HG03108 (cell line): Measurements from ENCODE around the gene CTNND1.
"Not testable (repeated sequence)": the region's sequence is repeated elsewhere in the genome, so short reads cannot be mapped to it uniquely, and the experiment has no call there.

Experiments
- ATAC-seq: cut with Tn5 transposase; IDR thresholded peaks from one replicate; pipeline ENCODE4 v1.9.1; 2021; ENCODE audit warnings: moderate library complexity; ENCODE audit not compliant: unreplicated experiment

CTNND1 gene

GRCh38 chr11:57761301-57762234 lies at the start of gene CTNND1:
Gene CTNND1, plus strand, starts transcription at chr11:57761802. Its CDS starts 29,677 bp downstream, at chr11:57791479.
- peak; percentile 96 for ATAC-seq

GRCh38 chr11:57712256-57713150 lies 49.1 kb upstream of the CTNND1 start, which contains the start of gene TMX2:
Gene TMX2, plus strand, starts transcription at chr11:57712593. Its CDS starts 26 bp downstream, at chr11:57712619.
- peak; percentile 96 for ATAC-seq

GRCh38 chr11:57713835-57714234 lies 47.8 kb upstream of the CTNND1 start:
- no peak for ATAC-seq

- ATAC-seq: not testable (repeated sequence)
Measured at GRCh38 chr11:57716726-57717125, 44.9 kb upstream of the CTNND1 start.

- no peak for ATAC-seq
Measured at GRCh38 chr11:57727185-57727584, 34.4 kb upstream of the CTNND1 start.

GRCh38 chr11:57728829-57729228 lies 32.8 kb upstream of the CTNND1 start:
- ATAC-seq: no peak

- no peak for ATAC-seq
Measured at GRCh38 chr11:57729479-57729878, 32.1 kb upstream of the CTNND1 start.

GRCh38 chr11:57732661-57733060 lies 28.9 kb upstream of the CTNND1 start:
- ATAC-seq: no peak

GRCh38 chr11:57735619-57736298 lies 25.8 kb upstream of the CTNND1 start:
- no peak for ATAC-seq

- ATAC-seq: peak; percentile 91
Measured at GRCh38 chr11:57741132-57742086, 20.2 kb upstream of the CTNND1 start, which contains the start of gene SELENOH. Gene SELENOH, plus strand, starts transcription at chr11:57741491. Its CDS starts 105 bp downstream, at chr11:57741596.

- no peak for ATAC-seq
Measured at GRCh38 chr11:57742087-57742452, 19.5 kb upstream of the CTNND1 start.

- ATAC-seq: no peak
Measured at GRCh38 chr11:57744357-57744756, 17.2 kb upstream of the CTNND1 start.

- no peak for ATAC-seq
Measured at GRCh38 chr11:57745206-57745605, 16.4 kb upstream of the CTNND1 start.

GRCh38 chr11:57746920-57747319 lies 14.7 kb upstream of the CTNND1 start:
- no peak for ATAC-seq

- no peak for ATAC-seq
Measured at GRCh38 chr11:57751176-57751575, 10.4 kb upstream of the CTNND1 start.

GRCh38 chr11:57751676-57752253 lies 9.8 kb upstream of the CTNND1 start, which contains the start of gene BTBD18:
Gene BTBD18, minus strand, starts transcription at chr11:57751819. Its CDS starts 631 bp downstream, at chr11:57751188.
- no peak for ATAC-seq

GRCh38 chr11:57752954-57753353 lies 8.6 kb upstream of the CTNND1 start:
- ATAC-seq: no peak

- no peak for ATAC-seq
Measured at GRCh38 chr11:57758174-57758573, 3.4 kb upstream of the CTNND1 start.

- ATAC-seq: no peak
Measured at GRCh38 chr11:57762235-57762861, 746 bp downstream of the CTNND1 start.
